SK-N-SH (cell line): ENCODE results near the gene NPAS3. TPM values are rescaled to one million over a fixed set of nuclear protein-coding genes. Genes with fewer than 3 reads are reported as not detected.

Source experiments
- CTCF ChIA-PET: fragments of 300-600, 350-600 bp; formaldehyde crosslinking; extraction: SDS; loops from one replicate; lab custom pipeline; 2021; lab: Yijun Ruan, JAX
- POLR2A ChIA-PET: fragments of 350-600 bp; sonication (Branson Sonifier 250); formaldehyde crosslinking; extraction: SDS; loops from one replicate; lab custom pipeline; 2020; ENCODE audit warnings: antibody characterized with exemption, inconsistent platforms; lab: Yijun Ruan, JAX
- DNase-seq: peaks from one replicate; pipeline ENCODE4 v3.0.0; 2012
- H2AFZ ChIP-seq: fragments of 200-600 bp; sonication (generic); 2 replicates; pipeline ENCODE4 v1.8.1; 2016; ENCODE audit warnings: antibody characterized with exemption, mild to moderate bottlenecking, low read depth
- H3F3A ChIP-seq: fragments of 200-600 bp; sonication (generic); replicated peaks from 2 replicates; pipeline ENCODE3; 2016; ENCODE audit warnings: antibody characterized with exemption, mild to moderate bottlenecking; ENCODE audit not compliant: insufficient read depth
- H3K27ac ChIP-seq, 2 experiments: fragments of 200-500 bp in 1 of 2; fragments of 200-600 bp in 1 of 2; sonication (Bioruptor generic) in 1 of 2; sonication (generic), shearing (Covaris generic) in 1 of 2; 2 replicates each; pipeline versions ENCODE4 v1.5.1 to v1.6.1; 2014 to 2016; ENCODE audit warnings: low read depth in 2 of 2, inconsistent platforms in 1 of 2, low read length in 1 of 2, mild to moderate bottlenecking in 1 of 2, mixed read lengths in 1 of 2
- H3K27me3 ChIP-seq: fragments of 200-600 bp; sonication (generic), shearing (Covaris generic); 2 replicates; pipeline ENCODE4 v1.6.1; 2016; ENCODE audit warnings: mixed run types; ENCODE audit not compliant: insufficient read depth
- H3K36me3 ChIP-seq, 2 experiments: fragments of 200-500 bp in 1 of 2; fragments of 200-600 bp in 1 of 2; sonication (Bioruptor generic) in 1 of 2; sonication (generic) in 1 of 2; replicated peaks in 1 of 2; 2 replicates each; pipeline versions ENCODE3 to v1.5.1; 2014 to 2016; ENCODE audit warnings: low read length in 1 of 2, mild to moderate bottlenecking in 1 of 2; ENCODE audit not compliant: insufficient read depth in 2 of 2, control insufficient read depth in 1 of 2
- H3K4me1 ChIP-seq, 2 experiments: fragments of 200-500 bp in 1 of 2; fragments of 200-600 bp in 1 of 2; sonication (Bioruptor generic) in 1 of 2; sonication (generic), shearing (Covaris generic) in 1 of 2; 2 replicates each; pipeline versions ENCODE4 v1.5.1 to v1.6.1; 2014 to 2016; ENCODE audit warnings: low read depth in 1 of 2, low read length in 1 of 2, mixed run types in 1 of 2; ENCODE audit not compliant: insufficient read depth in 2 of 2, control insufficient read depth in 1 of 2
- H3K4me2 ChIP-seq: fragments of 200-600 bp; sonication (generic), shearing (Covaris generic); 2 replicates; pipeline ENCODE4 v1.6.1; 2017; ENCODE audit warnings: mixed run types
- H3K4me3 ChIP-seq, 2 experiments: fragments of 200-500 bp in 1 of 2; fragments of 200-600 bp in 1 of 2; sonication (Bioruptor generic) in 1 of 2; sonication (generic), shearing (Covaris generic) in 1 of 2; 2 replicates each; pipeline versions ENCODE4 v1.5.1 to v1.8.1; 2014 to 2016; ENCODE audit warnings: low read depth in 2 of 2, inconsistent platforms in 1 of 2, low read length in 1 of 2, mild to moderate bottlenecking in 1 of 2, mixed read lengths in 1 of 2, moderate library complexity in 1 of 2
- H3K79me2 ChIP-seq: fragments of 200-600 bp; sonication (generic); 2 replicates; pipeline ENCODE4 v1.8.1; 2017; ENCODE audit warnings: mild to moderate bottlenecking; ENCODE audit not compliant: insufficient read depth
- H3K9ac ChIP-seq: fragments of 200-600 bp; sonication (generic); 2 replicates; pipeline ENCODE4 v1.6.1; 2017; ENCODE audit warnings: mixed run types
- H3K9me2 ChIP-seq: fragments of 200-600 bp; sonication (generic); 2 replicates; pipeline ENCODE4 v1.6.1; 2017; ENCODE audit warnings: mixed run types
- H3K9me3 ChIP-seq: fragments of 200-600 bp; sonication (generic); 2 replicates; pipeline ENCODE4 v1.6.1; 2017; ENCODE audit warnings: mixed run types, mild to moderate bottlenecking, moderate library complexity
- H4K20me1 ChIP-seq: fragments of 200-600 bp; sonication (generic); 2 replicates; pipeline ENCODE4 v1.6.1; 2017; ENCODE audit warnings: mild to moderate bottlenecking, mixed run types; ENCODE audit not compliant: insufficient read depth
- FOSL2 ChIP-seq: IDR thresholded peaks from 2 replicates; pipeline ENCODE4 v1.4.0; 2012; ENCODE audit warnings: low read depth, mild to moderate bottlenecking, moderate library complexity, borderline replicate concordance
- FOXM1 ChIP-seq: IDR thresholded peaks from 2 replicates; pipeline ENCODE4 v1.4.0; 2012; ENCODE audit warnings: low read depth, mild to moderate bottlenecking
- MAX ChIP-seq: IDR thresholded peaks from 2 replicates; pipeline ENCODE4 v1.4.0; 2012; ENCODE audit warnings: low read depth
- MXI1 ChIP-seq: IDR thresholded peaks from 2 replicates; pipeline ENCODE4 v1.6.1; 2012; ENCODE audit warnings: mild to moderate bottlenecking, low read depth, low read length, improper control_type of control experiment
- NFIC ChIP-seq: IDR thresholded peaks from 2 replicates; pipeline ENCODE4 v1.4.0; 2012; ENCODE audit warnings: borderline replicate concordance
- NRF1 ChIP-seq: IDR thresholded peaks from 2 replicates; pipeline ENCODE4 v1.6.1; 2012; ENCODE audit warnings: low read depth, mild to moderate bottlenecking, low read length
- PBX3 ChIP-seq: IDR thresholded peaks from 2 replicates; pipeline ENCODE4; 2012
- RFX5 ChIP-seq: IDR thresholded peaks from 2 replicates; pipeline ENCODE4 v1.6.1; 2012; ENCODE audit warnings: mild to moderate bottlenecking, improper control_type of control experiment, low read length
- RXRA ChIP-seq: IDR thresholded peaks from 2 replicates; pipeline ENCODE4 v1.4.0; 2012; ENCODE audit warnings: low read depth, mild to moderate bottlenecking, borderline replicate concordance
- SIN3A ChIP-seq: IDR thresholded peaks from 2 replicates; pipeline ENCODE4 v1.6.1; 2012; ENCODE audit warnings: low read depth, mild to moderate bottlenecking, low read length, moderate library complexity, borderline replicate concordance
- TAF1 ChIP-seq: IDR thresholded peaks from 2 replicates; pipeline ENCODE4 v1.6.1; 2012; ENCODE audit warnings: low read depth, mild to moderate bottlenecking, low read length, moderate library complexity, borderline replicate concordance
- TCF12 ChIP-seq: IDR thresholded peaks from 2 replicates; pipeline ENCODE4 v1.4.0; 2012
- USF2 ChIP-seq: fragments of 150-350 bp; IDR thresholded peaks from 2 replicates; pipeline ENCODE4 v1.6.1; 2017; ENCODE audit warnings: antibody characterized with exemption, low read length, low read depth, borderline replicate concordance
- ZBTB33 ChIP-seq: IDR thresholded peaks from 2 replicates; pipeline ENCODE4 v1.4.0; 2012; ENCODE audit warnings: low read depth, borderline replicate concordance
- WGBS: methylation state at CpG from one replicate; pipeline ENCODE4 v1.1.6; 2017; ENCODE audit warnings: low lambda C conversion rate; 5-methylcytosine and 5-hydroxymethylcytosine counted together
- polyA plus RNA-seq, 3 experiments: library from polyadenylated mRNA; depleted of rRNA; stranded (reverse); fragments of >200 nt; gene quantifications; 2 replicates each; pipeline ENCODE4 v1.2.3, GENCODE V29; 2012
- TF ChIP-seq, protein P1 (sequence below): fragments of 150-350 bp; IDR thresholded peaks from 2 replicates; pipeline ENCODE4 v1.6.1; 2016; ENCODE audit warnings: mild to moderate bottlenecking, low read depth, low read length

Gene NPAS3
- polyA plus RNA-seq, 1 of the 3 experiments (the other 2 are of a cell fraction), result 4.3 TPM

GRCh38 chr14:33219957-33220356 lies 281.3 kb downstream of the NPAS3 start:
- Histone ChIP-seq H3K4me3 (no peak overlapping the region), H3K9ac (no peak overlapping the region), H3K27ac (no peak overlapping the region), H3K27me3 (no peaks in the 10 kb centered on the region), H3K79me2 (no peaks in the 10 kb centered on the region), H3K36me3 (no peaks in the 10 kb centered on the region), H2AFZ (no peak overlapping the region), H3K4me1 (no peaks in the 10 kb centered on the region), H3K4me2 (no peak overlapping the region), H3F3A (no peaks in the 10 kb centered on the region), H4K20me1 (no peaks in the 10 kb centered on the region), H3K9me3 (no peaks in the 10 kb centered on the region), H3K9me2 (no peaks in the 10 kb centered on the region)
- DNase-seq, result no peak
- CTCF ChIA-PET, result interaction anchor here (0.7 kb wide), 1 partner anchor 45 kb away, joined by 3 read pairs; no protein-coding TSS in a partner anchor
- POLR2A ChIA-PET, result no interaction called here
- 80% methylated on average over 4 of the region's 4 CpGs for WGBS
- TF ChIP-seq MAX, result no peak
- no peak for TF ChIP-seq SIN3A
- no peak for TF ChIP-seq NFIC
- TF ChIP-seq PBX3, result no peak
- TF ChIP-seq TAF1, result no peak
- TF ChIP-seq MXI1, result no peak
- TF ChIP-seq NRF1, result no peak
- TF ChIP-seq, protein P1, sequence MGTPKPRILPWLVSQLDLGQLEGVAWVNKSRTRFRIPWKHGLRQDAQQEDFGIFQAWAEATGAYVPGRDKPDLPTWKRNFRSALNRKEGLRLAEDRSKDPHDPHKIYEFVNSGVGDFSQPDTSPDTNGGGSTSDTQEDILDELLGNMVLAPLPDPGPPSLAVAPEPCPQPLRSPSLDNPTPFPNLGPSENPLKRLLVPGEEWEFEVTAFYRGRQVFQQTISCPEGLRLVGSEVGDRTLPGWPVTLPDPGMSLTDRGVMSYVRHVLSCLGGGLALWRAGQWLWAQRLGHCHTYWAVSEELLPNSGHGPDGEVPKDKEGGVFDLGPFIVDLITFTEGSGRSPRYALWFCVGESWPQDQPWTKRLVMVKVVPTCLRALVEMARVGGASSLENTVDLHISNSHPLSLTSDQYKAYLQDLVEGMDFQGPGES, result no peak
- no peak for TF ChIP-seq FOXM1
- TF ChIP-seq USF2, result no peak
- no peak for TF ChIP-seq FOSL2
- no peak for TF ChIP-seq TCF12
- TF ChIP-seq ZBTB33, result no peak
- no peak for TF ChIP-seq RXRA
- TF ChIP-seq RFX5, result no peak
